Forelimb muscle (tissue), 1 donor: ENCODE results near the gene RHOA. TPM values are rescaled to one million over a fixed set of nuclear protein-coding genes. Genes with fewer than 3 reads are reported as not detected.
"Not testable (repeated sequence)": the region's sequence is repeated elsewhere in the genome, so short reads cannot be mapped to it uniquely, and the experiment has no call there.

Experiments used
- DNase-seq: peaks from one replicate; pipeline ENCODE4 v3.0.0-alpha.2; 2013; ENCODE audit warnings: low read depth
- polyA plus RNA-seq: library from polyadenylated mRNA; unstranded; fragments of 120-200 nt; gene quantifications from one replicate; pipeline ENCODE4 v1.2.1, GENCODE V29; 2013; ENCODE audit not compliant: insufficient read length

The RHOA gene
- polyA plus RNA-seq, 1 donor, result 402 TPM

DNA sequence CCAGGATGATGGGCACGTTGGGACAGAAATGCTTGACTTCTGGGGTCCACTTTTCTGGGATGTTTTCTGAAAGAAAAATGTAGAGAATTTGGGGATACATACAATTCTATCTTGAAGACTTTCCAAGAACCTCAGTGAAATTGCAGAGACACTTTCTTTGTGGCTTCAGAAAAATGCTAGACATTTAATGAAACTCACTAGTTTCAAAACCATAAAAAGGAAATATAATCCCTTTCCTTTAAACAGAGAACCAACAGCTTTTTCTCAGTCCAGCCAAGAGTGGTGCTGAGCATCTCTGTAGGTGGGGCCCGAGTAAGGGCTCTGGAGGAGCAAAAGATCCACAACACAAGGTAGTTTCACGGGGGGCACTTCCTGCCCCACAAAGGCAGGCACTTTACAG lies 49.2 kb downstream of the RHOA start:
- DNase-seq, result no peak

GRCh38 chr3:49359623-49360022 lies 52.2 kb downstream of the RHOA start:
- no peak for DNase-seq

DNA sequence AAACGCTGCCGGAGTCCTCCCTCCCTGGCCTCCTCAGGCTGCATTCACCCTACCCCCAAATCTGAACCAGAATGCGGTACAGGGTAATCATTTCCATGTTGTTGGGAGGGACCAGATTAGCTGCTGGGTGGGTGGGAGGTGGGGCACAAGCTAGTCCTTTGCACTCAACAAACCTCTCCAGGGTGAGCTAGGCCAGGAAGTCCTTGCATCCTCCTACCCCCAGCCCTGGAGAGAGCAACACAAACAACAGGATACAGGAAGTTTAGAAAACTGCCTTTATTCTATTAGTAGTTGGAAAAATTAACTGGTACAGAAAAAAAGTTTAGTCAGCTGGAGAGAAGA lies 52.9 kb downstream of the RHOA start:
- DNase-seq, result no peak

DNA sequence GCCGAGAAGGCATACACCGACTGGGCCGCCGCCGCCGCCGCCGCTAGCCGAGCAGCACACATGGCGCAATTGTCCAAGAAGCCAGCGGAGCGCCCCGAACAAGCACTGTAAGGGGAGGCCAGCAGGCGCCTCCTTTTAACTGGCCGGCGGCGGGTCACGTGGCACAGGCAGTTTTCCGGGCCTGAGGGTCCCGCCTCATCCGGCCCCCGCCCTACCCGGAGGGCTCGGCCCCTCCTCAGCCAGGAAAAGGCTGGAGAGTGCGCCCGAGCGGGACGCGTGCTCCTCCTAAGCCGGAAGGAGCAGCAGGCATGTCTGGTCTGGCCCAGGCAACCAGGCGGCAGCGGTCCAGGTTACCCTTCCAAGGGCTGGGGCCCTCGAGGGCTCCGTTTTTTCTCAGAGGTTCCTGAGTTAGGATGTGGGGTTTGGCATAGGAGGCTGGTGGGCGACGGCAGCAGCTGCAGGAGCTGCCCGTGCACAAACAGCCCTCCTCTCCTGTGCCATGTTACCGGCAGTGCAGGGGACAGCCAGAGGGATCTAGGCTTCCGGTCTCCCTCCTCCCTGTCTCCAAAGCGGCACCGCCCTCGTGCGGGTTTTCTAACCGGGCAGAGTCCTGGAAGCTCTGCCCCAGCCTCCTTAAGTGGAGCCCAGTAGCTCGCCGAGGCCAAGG lies 53.4 kb downstream of the RHOA start, which contains the start of gene GPX1:
GPX1 (minus strand) TSS at position 137 of the 667 bp plus-strand sequence; CDS start at position 62, 75 bp downstream.
- DNase-seq, result peak; percentile 67

DNA sequence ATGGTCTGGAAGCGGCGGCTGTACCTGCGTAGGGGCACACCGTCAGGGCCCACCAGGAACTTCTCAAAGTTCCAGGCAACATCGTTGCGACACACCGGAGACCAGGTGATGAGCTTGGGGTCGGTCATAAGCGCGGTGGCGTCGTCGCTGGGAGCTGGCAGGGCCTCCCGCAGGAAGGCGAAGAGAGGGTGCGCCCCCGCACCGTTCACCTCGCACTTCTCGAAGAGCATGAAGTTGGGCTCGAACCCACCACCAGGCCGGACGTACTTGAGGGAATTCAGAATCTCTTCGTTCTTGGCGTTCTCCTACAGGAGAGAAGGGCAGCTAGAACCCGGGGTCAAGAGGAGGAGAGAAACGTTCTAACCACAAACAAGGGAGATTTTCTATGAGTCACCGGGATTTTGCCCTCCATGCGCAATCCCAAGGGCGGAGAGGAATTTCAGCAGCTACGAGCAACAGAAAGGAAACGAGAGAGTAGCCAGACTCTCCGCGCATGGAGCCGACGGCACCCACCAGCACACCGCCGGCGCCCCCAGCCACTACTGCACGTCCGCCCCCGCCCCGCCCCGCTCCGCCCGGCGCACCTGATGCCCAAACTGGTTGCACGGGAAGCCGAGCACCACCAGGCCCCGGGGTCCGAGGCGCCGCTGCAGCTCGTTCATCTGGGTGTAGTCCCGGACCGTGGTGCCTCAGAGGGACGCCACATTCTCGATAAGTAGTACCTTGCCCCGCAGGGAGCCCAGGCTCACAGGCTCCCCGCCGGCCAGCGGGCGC lies 54.1 kb downstream of the RHOA start:
- DNase-seq, result not testable (repeated sequence)

DNA sequence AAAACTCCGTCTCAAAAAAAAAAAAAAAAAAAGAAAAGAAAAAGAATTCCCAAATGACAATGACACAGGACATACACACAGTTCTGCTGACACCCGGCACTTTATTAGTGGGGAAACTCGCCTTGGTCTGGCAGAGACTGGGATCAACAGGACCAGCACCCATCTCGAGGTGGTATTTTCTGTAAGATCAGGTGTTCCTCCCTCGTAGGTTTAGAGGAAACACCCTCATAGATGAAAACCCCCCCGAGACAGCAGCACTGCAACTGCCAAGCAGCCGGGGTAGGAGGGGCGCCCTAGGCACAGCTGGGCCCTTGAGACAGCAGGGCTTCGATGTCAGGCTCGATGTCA lies 54.7 kb downstream of the RHOA start:
- DNase-seq, result not testable (repeated sequence)

DNA sequence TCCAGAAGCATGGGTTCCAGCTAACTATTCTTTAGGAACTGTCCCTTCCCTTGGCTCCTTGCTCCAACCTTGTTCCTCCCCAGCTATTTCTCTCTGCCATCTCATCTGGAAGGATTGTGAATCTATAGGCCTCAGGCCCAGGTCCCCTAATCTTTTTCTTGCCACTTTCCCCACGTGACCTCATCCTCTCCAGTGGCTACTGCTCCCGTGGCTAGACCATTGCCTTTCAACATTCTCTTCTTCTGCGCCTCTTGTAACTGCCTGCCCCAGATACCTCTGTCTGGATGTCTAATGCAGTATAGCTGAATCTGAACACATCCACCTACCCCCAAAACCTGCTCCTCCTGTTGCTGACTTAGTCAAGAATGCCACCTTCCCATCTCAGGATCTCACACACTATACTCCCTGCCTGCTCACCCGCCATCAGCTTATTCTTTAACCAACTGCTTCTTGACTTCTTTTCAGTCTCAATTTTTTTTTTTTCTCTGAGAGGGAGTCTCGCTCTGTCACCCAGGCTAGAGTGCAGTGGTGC lies 58.8 kb downstream of the RHOA start:
- DNase-seq, result no peak

- DNase-seq, result no peak
Measured at GRCh38 chr3:49352281-49352680, 59.5 kb downstream of the RHOA start.

DNA sequence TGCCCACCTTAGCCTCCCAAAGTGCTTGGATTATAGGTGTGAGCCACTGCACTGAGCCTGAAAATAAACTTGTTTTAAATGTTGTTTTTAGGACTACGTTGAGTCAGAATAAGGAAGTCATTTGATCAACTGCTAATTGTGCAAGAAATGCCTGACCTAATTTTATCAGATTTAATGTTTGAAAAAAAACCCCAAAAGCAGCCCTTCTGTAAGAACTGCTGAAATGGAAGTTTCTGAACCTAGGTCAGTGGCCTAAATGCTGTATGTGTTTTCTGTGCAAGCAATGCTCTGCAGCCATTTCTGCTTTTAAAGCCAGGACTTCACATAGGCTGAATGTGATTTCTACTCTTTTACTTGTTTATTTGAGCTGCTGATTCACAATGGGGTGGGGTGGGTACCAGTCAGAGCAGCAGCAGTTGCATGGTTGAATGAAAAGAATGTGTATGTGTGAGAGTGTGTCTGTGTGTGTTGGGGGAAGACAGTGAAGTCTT lies 60.2 kb downstream of the RHOA start:
- no peak for DNase-seq

DNA sequence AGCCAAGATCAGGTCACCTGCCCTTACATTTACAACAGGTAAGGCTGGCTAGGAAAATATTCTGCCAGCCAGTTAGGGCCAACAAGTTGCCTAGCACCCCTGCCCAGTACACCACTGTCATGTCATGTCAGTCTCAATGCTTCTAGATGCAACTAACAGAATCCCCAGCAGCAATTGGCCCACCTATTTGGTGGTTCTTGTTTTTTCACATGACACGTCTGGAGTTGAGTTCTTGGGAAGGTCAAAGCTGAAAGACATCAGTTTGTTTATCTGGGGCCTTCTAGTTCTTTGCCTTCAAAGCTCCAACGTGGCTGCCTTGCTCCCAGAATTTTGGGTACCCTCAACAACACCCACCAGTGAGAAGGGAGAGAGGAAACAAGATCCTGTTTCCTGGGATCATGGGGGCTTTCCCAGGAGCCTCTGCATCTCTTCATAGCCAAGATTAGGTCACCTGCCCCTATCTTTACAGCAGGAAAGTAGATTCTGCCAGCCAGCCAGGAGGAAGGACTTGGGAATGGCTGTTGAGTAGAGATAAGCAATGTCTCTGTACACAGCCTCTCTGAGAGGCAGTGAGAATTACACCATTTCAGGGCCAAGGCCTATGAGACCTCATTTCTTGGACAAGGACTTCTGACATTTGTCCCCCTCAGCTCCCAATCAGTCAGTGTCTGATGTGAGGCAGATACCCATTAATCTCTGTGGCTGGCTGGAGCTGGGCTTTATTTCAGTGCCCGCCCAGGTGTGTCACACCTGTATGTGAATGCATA lies 62.2 kb downstream of the RHOA start:
- DNase-seq, result no peak

DNA sequence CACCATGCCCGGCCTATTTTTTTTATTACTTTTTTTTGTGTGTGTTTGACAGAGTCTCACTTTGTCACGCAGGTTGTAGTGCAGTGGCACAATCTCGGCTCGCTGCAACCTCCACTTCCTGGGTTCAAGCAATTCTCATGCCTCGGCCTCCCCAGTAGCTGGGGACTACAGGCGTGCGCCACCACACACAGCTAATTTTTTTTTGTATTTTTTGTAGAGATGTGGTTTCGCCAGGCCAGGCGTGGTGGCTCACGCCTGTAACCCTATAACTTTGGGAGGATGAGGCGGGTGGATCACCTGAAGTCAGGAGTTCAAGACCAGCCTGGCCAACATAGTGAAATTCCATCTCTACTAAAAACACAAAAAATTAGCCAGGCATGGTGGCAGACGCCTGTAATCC lies 63.4 kb downstream of the RHOA start:
- DNase-seq, result not testable (repeated sequence)

DNA sequence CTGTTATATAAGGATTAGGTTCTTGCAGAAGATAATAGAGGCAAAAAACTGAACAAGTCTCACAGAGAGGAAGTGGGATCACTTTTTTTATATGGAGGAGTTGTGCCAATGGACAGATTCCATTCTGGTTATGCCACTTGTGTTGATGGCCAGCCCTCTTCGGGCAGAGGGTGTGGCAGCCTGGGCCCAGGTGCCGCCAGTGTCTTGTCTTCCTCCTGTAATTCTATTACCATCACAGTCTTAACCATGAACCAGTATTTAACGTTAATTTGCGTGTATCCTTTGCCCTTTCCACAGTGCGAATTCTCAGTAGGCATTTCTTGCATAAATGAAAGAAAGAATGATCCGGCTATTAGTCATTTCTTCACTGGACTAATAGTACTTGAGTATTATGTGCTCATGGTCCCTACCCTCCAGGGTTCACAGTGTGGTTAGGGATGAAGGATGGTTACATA lies 65.0 kb downstream of the RHOA start:
- no peak for DNase-seq

DNA sequence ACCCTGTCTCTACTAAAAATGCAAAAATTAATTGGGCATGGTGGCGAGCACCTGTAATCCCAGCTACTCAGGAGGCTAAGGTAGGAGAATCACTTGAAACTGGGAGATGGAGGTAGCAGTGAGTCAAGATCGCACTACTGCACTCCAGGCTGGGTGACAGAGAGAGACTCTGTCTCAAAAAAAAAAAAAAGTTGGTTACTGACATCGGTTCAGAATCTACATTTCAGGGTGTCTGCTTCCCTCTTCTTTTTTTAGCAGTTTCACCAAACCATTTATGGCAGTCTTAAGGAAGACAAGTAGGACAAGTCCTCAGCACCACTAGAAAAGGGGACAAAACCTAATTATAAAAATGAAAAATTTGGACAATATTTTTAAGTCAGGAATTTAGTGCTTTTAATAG lies 68.6 kb downstream of the RHOA start:
- DNase-seq, result no peak

DNA sequence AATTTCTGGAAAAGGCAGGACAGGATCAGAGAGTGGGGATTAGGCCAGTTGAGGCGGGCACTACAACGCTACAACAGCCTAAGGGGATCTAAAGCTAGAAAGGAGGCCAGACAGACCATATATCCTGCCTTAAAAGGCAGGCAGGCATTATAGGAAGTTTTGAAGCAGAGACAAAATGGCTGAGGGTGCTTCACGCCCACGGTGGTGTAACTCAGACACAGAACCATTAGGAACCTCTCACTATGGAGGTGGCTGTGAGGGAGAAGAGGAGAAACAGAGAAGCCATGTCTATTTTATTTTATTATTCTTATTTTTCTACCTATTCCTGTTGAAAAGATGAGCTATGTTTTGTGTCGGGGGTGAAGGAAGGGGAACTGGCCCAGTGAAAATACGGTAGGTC lies 69.8 kb downstream of the RHOA start:
- DNase-seq, result no peak

DNA sequence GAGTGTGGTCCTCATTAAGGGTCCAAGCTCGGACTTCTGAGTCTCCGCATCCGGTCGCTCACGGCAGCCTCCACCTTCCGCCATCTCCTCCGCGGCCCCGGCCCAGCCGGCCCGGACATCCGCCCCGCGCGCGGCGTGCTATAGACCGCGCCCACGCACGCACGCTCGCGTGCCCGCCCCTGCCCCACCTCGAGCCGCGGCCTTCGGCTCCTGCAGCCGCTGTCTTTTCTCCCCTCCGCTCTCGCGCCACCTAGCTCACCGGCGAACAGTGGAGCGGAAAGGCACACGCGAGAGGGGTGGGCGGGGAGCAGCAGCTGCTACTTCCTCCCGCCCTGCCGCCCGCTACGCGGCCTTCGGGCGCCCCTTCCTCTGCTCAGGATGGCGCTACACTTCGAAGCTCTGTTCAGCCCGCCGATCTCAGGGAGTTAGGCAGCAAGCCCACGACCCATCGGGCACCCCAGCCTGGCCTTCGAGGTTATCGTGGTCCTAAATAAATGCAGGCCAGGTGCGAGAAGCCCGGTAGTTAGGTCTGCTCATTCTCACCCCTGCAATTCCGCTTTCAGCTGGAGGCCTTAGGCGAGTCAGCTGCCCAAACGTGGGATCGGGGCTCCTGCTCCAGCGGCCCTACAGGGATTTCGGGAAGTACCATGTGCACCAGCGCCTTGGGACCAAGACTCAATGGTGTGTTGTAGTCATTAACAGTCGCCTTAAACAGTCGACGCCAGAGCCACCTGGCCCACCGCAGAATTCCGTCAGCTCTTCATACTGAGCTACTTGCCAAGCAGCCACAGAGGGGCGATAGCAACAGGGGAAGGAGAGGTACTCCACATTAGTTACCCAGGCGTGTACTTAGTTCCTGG lies 71.6 kb downstream of the RHOA start, which contains the start of gene USP4:
USP4 (minus strand) TSS at position 113 of the 860 bp plus-strand sequence; CDS start at position 84, 29 bp downstream.
- DNase-seq, result peak; percentile 71

DNA sequence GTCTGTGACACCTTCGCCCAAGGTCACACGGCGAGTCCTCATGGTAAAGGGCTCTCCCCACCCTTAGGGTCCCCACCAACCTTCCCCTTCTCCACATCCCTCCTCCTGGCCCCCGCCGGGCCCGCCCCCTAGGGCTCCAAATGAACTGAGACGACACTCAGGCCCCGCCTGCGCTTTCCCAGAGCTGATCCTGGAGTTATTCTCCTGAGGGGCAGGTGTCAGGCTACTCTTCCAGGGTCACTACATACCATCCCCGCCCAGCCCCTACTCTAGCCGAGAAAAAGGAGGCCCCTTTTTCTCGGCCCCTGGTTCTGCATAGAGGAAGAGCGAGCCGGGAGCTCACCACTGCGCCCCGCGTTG lies 72.2 kb downstream of the RHOA start:
- DNase-seq, result no peak

- no peak for DNase-seq
Measured at GRCh38 chr3:49333916-49334633, 77.7 kb downstream of the RHOA start.

DNA sequence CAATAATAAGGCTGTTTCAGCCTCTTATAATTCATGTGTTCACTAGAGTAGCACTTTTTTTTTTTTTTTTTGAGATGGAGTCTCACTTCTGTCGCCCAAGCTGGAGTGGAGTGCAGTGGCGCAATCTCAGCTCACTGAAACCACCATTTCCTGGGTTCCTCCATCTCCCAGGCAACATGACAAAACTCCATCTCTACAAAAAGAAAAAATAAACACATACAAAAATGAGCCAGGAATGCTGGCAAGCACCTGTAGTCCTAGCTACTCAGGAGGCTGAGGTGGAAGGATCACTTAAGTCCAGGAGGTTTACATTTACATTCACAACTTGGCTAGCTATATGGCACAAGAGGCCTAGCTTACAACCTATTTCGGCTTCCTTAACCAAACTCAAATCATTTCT lies 78.7 kb downstream of the RHOA start:
- DNase-seq, result no peak

GRCh38 chr3:49329186-49329585 lies 82.6 kb downstream of the RHOA start:
- DNase-seq, result no peak

GRCh38 chr3:49328350-49328749 lies 83.4 kb downstream of the RHOA start:
- DNase-seq, result not testable (repeated sequence)
